Endothelial cell (in vitro differentiated cells): Measurements from ENCODE around the gene THEMIS2. TPM values are rescaled to one million over a fixed set of nuclear protein-coding genes. Genes with fewer than 3 reads are reported as not detected.

Source experiments
- DNase-seq: peaks from one replicate; pipeline ENCODE4 v3.0.0; 2021; ENCODE audit warnings: low spot score
- H3K27ac Mint-ChIP-seq: one replicate; pipeline ENCODE4 v1.8.0; 2021; ENCODE audit warnings: mixed read lengths, inconsistent platforms; ENCODE audit not compliant: unreplicated experiment
- H3K27me3 Mint-ChIP-seq: one replicate; pipeline ENCODE4 v1.8.0; 2021; ENCODE audit warnings: mild to moderate bottlenecking, moderate library complexity, mixed read lengths, inconsistent platforms; ENCODE audit not compliant: unreplicated experiment
- H3K36me3 Mint-ChIP-seq: one replicate; pipeline ENCODE4 v1.8.0; 2021; ENCODE audit warnings: mild to moderate bottlenecking, low read depth, mixed read lengths, inconsistent platforms; ENCODE audit not compliant: unreplicated experiment
- H3K4me1 Mint-ChIP-seq: one replicate; pipeline ENCODE4 v1.8.0; 2021; ENCODE audit warnings: mild to moderate bottlenecking, mixed read lengths, inconsistent platforms; ENCODE audit not compliant: unreplicated experiment
- H3K4me3 Mint-ChIP-seq: one replicate; pipeline ENCODE4 v1.8.0; 2021; ENCODE audit warnings: mild to moderate bottlenecking, mixed read lengths, inconsistent platforms; ENCODE audit not compliant: unreplicated experiment
- H3K9me3 Mint-ChIP-seq: one replicate; pipeline ENCODE4 v1.8.0; 2021; ENCODE audit warnings: mixed read lengths, inconsistent platforms; ENCODE audit not compliant: unreplicated experiment
- total RNA-seq: library from RNA; stranded (reverse); fragmentation: NEBNext Ultra II Directional; extraction: Animal tissue kit (Norgen Biotek cat#: 25700); gene quantifications from one replicate; pipeline ENCODE4 v1.2.1, GENCODE V29; 2021; ENCODE audit not compliant: unreplicated experiment
- TF ChIP-seq, protein P1 (sequence below): fragments of 200-600 bp; sonication (generic); IDR thresholded peaks from one replicate; pipeline ENCODE4 v1.5.0; 2021; ENCODE audit warnings: antibody characterized with exemption; ENCODE audit not compliant: unreplicated experiment

Gene THEMIS2
- total RNA-seq, 1 donor from 2014 or later, result 9.6 TPM

- no peaks in the 10 kb centered on the region for H3K4me1 Mint-ChIP-seq
- H3K27me3 Mint-ChIP-seq, result no peaks in the 10 kb centered on the region
- no peak for DNase-seq
- H3K9me3 Mint-ChIP-seq, result no peaks in the 10 kb centered on the region
- H3K27ac Mint-ChIP-seq, result no peak overlapping the region
- H3K4me3 Mint-ChIP-seq, result no peak overlapping the region
- peaks cover 6% of the 10 kb centered on the region for H3K36me3 Mint-ChIP-seq
- TF ChIP-seq, protein P1, sequence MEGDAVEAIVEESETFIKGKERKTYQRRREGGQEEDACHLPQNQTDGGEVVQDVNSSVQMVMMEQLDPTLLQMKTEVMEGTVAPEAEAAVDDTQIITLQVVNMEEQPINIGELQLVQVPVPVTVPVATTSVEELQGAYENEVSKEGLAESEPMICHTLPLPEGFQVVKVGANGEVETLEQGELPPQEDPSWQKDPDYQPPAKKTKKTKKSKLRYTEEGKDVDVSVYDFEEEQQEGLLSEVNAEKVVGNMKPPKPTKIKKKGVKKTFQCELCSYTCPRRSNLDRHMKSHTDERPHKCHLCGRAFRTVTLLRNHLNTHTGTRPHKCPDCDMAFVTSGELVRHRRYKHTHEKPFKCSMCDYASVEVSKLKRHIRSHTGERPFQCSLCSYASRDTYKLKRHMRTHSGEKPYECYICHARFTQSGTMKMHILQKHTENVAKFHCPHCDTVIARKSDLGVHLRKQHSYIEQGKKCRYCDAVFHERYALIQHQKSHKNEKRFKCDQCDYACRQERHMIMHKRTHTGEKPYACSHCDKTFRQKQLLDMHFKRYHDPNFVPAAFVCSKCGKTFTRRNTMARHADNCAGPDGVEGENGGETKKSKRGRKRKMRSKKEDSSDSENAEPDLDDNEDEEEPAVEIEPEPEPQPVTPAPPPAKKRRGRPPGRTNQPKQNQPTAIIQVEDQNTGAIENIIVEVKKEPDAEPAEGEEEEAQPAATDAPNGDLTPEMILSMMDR, result no peak
Observed at GRCh38 chr1:27906759-27907158, 34.4 kb downstream of the THEMIS2 start.

- Mint-ChIP-seq H3K9me3 (no peaks in the 10 kb centered on the region), H3K4me1 (peaks cover 9% of the 10 kb centered on the region), H3K4me3 (no peak overlapping the region), H3K36me3 (peaks cover 6% of the 10 kb centered on the region), H3K27me3 (peaks cover 5% of the 10 kb centered on the region), H3K27ac (no peak overlapping the region)
- no peak for DNase-seq
- TF ChIP-seq, protein P1, result no peak
Observed at GRCh38 chr1:27912429-27912828, 40.1 kb downstream of the THEMIS2 start.

GRCh38 chr1:27915082-27915575, 42.8 kb downstream of the THEMIS2 start:
- Mint-ChIP-seq H3K27ac (peak overlapping the region; percentile 82), H3K27me3 (peaks cover 5% of the 10 kb centered on the region), H3K4me1 (peaks cover 9% of the 10 kb centered on the region), H3K9me3 (no peaks in the 10 kb centered on the region), H3K4me3 (peak overlapping the region; percentile 99), H3K36me3 (peaks cover 3% of the 10 kb centered on the region)
- no peak for DNase-seq
- TF ChIP-seq, protein P1, result no peak

GRCh38 chr1:27922272-27922671, 49.9 kb downstream of the THEMIS2 start:
- Mint-ChIP-seq H3K9me3 (no peaks in the 10 kb centered on the region), H3K27ac (no peak overlapping the region), H3K36me3 (no peaks in the 10 kb centered on the region), H3K27me3 (no peaks in the 10 kb centered on the region), H3K4me3 (no peak overlapping the region), H3K4me1 (no peaks in the 10 kb centered on the region)
- TF ChIP-seq, protein P1, result no peak
- no peak for DNase-seq

DNA sequence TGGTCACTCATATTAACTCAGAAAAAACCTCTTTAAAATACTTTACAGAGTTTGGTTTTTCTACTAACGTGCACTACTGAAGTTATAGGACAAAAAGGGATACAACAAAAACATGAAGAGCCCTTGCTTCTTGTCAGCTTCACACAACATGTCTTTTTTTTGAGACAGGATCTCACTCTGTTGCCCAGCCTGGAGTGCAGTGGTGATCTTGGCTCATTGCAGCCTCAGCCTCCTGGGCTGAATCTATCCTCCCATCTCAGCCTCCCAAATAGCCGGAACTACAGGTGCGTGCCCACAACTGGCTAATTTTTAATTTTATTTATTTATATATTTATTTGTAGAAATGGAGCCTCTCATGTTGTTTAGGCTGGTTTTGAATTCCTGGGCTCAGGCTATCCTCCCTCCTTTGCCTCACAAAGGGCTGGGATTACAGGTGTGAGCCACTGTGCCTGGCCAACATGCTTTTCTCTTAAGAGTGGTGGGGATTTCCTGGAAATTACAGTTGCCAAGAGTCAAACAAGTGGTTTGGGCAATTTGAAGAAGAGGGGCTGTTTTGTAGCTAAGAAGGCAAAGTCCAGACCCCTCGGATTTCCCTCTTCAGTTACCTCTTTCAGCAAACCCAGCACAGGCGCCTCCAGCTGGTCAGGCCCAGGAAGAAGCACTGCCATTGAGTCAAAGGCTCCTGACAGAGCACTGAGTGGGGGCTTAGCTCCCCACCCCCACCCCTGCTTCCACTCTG, 56.0 kb downstream of the THEMIS2 start:
- no peaks in the 10 kb centered on the region for H3K9me3 Mint-ChIP-seq

More for the DNA sequence above, 56.0 kb downstream of the THEMIS2 start:
- Mint-ChIP-seq H3K4me1 (peaks cover 4% of the 10 kb centered on the region), H3K4me3 (no peak overlapping the region), H3K27me3 (no peaks in the 10 kb centered on the region), H3K27ac (no peak overlapping the region), H3K36me3 (no peaks in the 10 kb centered on the region)
- TF ChIP-seq, protein P1, result no peak
- no peak for DNase-seq
